Measurements from ENCODE around the gene GPLD1. TPM values are rescaled to one million over a fixed set of nuclear protein-coding genes. Genes with fewer than 3 reads are reported as not detected.
"Not testable (repeated sequence)": the region's sequence is repeated elsewhere in the genome, so short reads cannot be mapped to it uniquely, and the experiment has no call there.

Gene GPLD1
- total RNA-seq, 1 experiment from 2014 or later = 0.55 TPM

DNA sequence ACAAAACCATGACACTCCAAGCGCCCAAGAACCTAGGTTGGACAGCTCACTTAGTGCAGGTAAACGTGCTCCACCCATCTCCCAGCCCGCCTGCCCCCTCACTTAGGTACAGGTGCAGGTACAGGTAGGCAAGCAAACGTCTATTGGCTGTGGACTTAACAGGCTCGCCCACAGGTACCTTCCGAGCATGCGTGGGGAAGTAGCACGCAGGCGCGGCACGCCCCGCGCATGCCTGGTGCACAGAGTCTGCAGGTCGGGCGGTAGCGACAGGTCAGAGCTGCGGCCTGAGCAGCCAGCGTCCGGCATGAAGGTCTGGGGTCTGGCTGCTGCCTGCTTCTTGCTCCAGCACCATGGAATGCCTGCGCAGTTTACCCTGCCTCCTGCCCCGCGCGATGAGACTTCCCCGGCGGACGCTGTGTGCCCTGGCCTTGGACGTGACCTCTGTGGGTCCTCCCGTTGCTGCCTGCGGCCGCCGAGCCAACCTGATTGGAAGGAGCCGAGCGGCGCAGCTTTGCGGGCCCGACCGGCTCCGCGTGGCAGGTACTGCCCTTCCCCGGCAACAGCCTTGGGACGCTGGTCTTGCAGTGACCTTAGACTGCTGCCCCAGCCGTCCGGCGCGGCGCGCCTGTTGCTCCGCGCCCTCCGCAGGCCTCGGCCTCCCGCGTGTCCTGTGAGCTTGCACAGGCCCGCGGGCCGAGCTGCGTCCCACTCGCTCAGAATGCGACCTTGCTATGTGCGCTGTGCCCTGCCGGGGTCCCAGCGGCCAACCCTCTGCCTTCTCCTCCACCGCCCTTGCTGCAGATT, 86.5 kb downstream of the GPLD1 start, which contains the start of gene MRS2:
Gene MRS2, plus strand, starts transcription at position 240 of the 804 bp plus-strand sequence. Its CDS starts 111 bp downstream, at position 351.
- DNase-seq (ENCODE audit: low read depth, low spot score) = peak; percentile 87
- in situ Hi-C loops (cut with HindIII; ENCODE audit: low pct_unique_long_range_greater_than_20kb, low sequenced_read_pairs) = no loop called here

GRCh38 chr6:24401458-24401857, 87.9 kb downstream of the GPLD1 start:
- DNase-seq (ENCODE audit: low read depth, low spot score) = no peak
- in situ Hi-C loops (cut with HindIII; ENCODE audit: low pct_unique_long_range_greater_than_20kb, low sequenced_read_pairs) = no loop called here

DNA sequence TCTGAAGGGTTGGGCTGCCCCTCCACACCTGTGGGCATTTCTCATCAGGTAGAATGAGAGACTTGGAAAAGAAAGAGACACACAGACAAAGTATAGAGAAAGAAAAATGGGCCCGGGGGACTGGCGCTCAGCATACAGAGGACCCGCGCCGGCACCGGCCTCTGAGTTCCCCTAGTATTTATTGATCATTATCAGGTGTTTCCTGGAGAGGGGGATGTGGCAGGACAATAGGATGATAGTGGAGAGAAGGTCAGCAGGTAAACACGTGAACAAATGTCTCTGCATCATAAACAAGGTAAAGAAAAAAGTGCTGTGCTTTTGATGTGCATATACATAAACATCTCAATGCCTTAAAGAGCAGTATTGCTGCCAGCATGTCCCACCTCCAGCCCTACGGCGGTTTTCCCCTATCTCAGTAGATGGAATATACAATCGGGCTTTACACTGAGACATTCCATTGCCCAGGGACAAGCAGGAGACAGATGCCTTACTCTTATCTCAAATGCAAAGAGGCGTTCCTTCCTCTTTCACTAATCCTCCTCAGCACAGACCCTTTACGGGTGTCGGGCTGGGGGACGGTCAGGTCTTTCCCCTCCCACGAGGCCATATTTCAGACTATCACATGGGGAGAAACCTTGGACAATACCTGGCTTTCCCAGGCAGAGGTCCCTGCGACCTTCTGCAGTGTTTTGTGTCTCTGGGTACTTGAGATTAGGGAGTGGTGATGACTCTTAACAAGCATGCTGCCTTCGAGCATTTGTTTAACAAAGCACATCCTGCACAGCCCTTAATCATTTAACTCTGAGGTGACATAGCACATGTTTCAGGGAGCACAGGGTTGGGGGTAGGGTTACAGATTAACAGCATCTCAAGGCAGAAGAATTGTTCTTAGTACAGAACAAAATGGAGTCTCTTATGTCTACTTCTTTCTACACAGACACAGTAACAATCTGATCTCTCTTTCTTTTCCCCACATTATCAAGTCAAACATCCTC, 89.0 kb downstream of the GPLD1 start:
- DNase-seq (ENCODE audit: low read depth, low spot score); in situ Hi-C loops (cut with HindIII; ENCODE audit: low pct_unique_long_range_greater_than_20kb, low sequenced_read_pairs): not testable (repeated sequence)

GRCh38 chr6:24397631-24398030, 91.7 kb downstream of the GPLD1 start:
- DNase-seq (ENCODE audit: low read depth, low spot score) = no peak
- in situ Hi-C loops (cut with HindIII; ENCODE audit: low pct_unique_long_range_greater_than_20kb, low sequenced_read_pairs) = no loop called here

- DNase-seq (ENCODE audit: low read depth, low spot score) = no peak
- in situ Hi-C loops (cut with HindIII; ENCODE audit: low pct_unique_long_range_greater_than_20kb, low sequenced_read_pairs) = no loop called here
Measured at GRCh38 chr6:24396824-24397223, 92.6 kb downstream of the GPLD1 start.

- in situ Hi-C loops (cut with HindIII; ENCODE audit: low pct_unique_long_range_greater_than_20kb, low sequenced_read_pairs) = no loop called here
- DNase-seq (ENCODE audit: low read depth, low spot score) = peak; percentile 56
Measured at GRCh38 chr6:24394780-24395437, 94.5 kb downstream of the GPLD1 start.

- DNase-seq (ENCODE audit: low read depth, low spot score) = no peak
- in situ Hi-C loops (cut with HindIII; ENCODE audit: low pct_unique_long_range_greater_than_20kb, low sequenced_read_pairs) = no loop called here
Measured at GRCh38 chr6:24394061-24394779, 95.2 kb downstream of the GPLD1 start.

- in situ Hi-C loops (cut with HindIII; ENCODE audit: low pct_unique_long_range_greater_than_20kb, low sequenced_read_pairs) = no loop called here
- DNase-seq (ENCODE audit: low read depth, low spot score) = no peak
Measured at GRCh38 chr6:24391756-24392405, 97.5 kb downstream of the GPLD1 start.

DNA sequence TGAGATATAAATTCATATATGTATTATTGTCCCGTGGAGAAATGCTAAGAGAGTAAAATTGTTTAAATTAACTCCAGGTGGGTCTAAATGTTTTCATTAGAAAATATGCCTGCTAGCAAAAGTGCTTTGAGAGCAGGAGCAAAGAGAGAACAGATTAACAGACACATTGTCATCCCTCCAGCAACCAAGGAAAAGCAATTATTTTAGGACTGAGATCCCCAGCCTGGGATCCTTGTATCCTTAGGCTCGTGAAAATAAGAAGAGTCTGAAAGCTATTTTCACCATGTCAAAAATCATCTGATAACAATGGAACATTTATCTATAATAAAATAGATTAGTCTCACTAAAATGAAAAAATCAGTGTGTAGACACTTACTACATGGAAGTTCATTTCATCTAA, 98.2 kb downstream of the GPLD1 start:
- in situ Hi-C loops (cut with HindIII; ENCODE audit: low pct_unique_long_range_greater_than_20kb, low sequenced_read_pairs) = no loop called here
- DNase-seq (ENCODE audit: low read depth, low spot score) = no peak

GRCh38 chr6:24387818-24388217, 101.6 kb downstream of the GPLD1 start:
- no peak for DNase-seq (ENCODE audit: low read depth, low spot score)
- in situ Hi-C loops (cut with HindIII; ENCODE audit: low pct_unique_long_range_greater_than_20kb, low sequenced_read_pairs) = no loop called here

GRCh38 chr6:24385536-24386269, 103.7 kb downstream of the GPLD1 start:
- in situ Hi-C loops (cut with HindIII; ENCODE audit: low pct_unique_long_range_greater_than_20kb, low sequenced_read_pairs) = no loop called here
- peak; percentile 46 for DNase-seq (ENCODE audit: low read depth, low spot score)

DNA sequence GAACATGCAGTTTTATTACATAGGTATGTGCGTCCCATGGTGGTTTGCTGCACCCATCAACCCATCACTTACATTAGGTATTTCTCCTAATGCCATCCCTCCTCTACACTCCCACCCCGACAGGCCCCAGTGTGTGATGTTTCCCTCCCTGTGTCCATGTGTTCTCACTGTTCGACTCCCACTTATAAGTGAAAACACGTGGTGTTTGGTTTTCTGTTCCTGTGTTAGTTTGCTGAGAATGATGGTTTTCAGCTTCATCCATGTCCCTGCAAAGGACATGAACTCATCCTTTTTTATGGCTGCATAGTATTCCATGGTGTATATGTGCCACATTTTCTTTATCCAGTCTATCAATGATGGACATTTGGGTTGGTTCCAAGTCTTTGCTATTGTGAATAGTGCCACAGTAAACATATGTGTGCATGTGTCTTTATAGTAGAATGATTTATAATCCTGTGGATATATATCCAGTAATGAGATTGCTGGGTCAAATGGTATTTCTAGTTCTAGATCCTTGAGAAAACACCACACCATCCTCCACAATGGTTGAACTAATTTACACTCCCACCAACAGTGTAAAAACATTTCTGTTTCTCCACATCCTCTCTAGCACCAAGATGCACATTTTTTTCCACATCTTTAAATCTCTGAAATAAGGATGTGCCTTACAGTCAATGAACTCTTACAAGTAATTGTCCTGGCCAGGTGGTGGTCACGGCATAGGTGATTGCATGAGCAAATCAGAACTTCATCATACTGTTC, 104.8 kb downstream of the GPLD1 start:
- DNase-seq (ENCODE audit: low read depth, low spot score); in situ Hi-C loops (cut with HindIII; ENCODE audit: low pct_unique_long_range_greater_than_20kb, low sequenced_read_pairs): not testable (repeated sequence)

- DNase-seq (ENCODE audit: low read depth, low spot score); in situ Hi-C loops (cut with HindIII; ENCODE audit: low pct_unique_long_range_greater_than_20kb, low sequenced_read_pairs): not testable (repeated sequence)
Measured at GRCh38 chr6:24382891-24383494, 106.4 kb downstream of the GPLD1 start.

- in situ Hi-C loops (cut with HindIII; ENCODE audit: low pct_unique_long_range_greater_than_20kb, low sequenced_read_pairs) = no loop called here
Measured at GRCh38 chr6:24382220-24382540, 107.2 kb downstream of the GPLD1 start.

GRCh38 chr6:24381476-24382219, 107.7 kb downstream of the GPLD1 start:
- in situ Hi-C loops (cut with HindIII; ENCODE audit: low pct_unique_long_range_greater_than_20kb, low sequenced_read_pairs) = no loop called here
- DNase-seq (ENCODE audit: low read depth, low spot score) = no peak

More at GRCh38 chr6:24382220-24382540, 107.2 kb downstream of the GPLD1 start:
- DNase-seq (ENCODE audit: low read depth, low spot score) = no peak
